Spleen (tissue), 7 donors: ENCODE data around the gene MYCBPAP.

Experiments
- POLR2A ChIP-seq, 3 donors: fragments of 450-650 bp; IDR thresholded peaks; one replicate each; pipeline ENCODE4 v1.5.1; 2017; ENCODE audit warnings: antibody characterized with exemption in 3 of 3, mild to moderate bottlenecking in 1 of 3
- TF ChIP-seq, protein P1 (sequence below), 11 experiments: fragments of 200-600 bp in 7 of 11; fragments of 450-650 bp in 4 of 11; sonication (generic) in 4 of 11; IDR thresholded peaks in 8 of 11; conservative IDR thresholded peaks in 3 of 11; 1 replicate in 7 of 11; 2 replicates in 4 of 11; pipeline versions ENCODE4 v1.4.0 to v1.8.0; 2016 to 2021; ENCODE audit warnings: antibody characterized with exemption in 11 of 11, inconsistent platforms in 4 of 11, mild to moderate bottlenecking in 1 of 11
- donor health status: DM: no; HTN: no; CAD: no; lungs with moderate emphysema.
- donor health status: DM: no; HTN: no; CAD: no.
- donor health status: DM: no; HTN: no; CAD: no.

DNA sequence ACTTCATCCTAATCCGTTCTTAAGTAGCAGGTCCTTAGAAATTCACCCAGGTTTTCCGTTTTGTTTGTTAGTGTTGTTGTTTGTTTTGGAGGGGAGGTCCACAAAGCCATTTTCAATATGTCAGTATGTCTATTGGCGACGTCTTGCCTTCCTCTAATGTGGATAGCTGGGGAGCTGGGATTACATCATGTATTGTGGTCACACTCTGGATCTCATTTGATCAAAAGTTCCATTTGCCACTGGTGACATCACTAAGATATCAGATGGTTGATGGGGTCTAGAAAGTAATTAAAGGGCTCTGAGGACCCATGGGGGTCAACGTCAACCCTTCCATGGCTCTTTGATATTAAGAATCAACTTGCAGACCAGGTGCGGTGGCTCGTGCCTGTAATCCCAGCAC, 21.6 kb downstream of the MYCBPAP start:
- TF ChIP-seq, protein P1, sequence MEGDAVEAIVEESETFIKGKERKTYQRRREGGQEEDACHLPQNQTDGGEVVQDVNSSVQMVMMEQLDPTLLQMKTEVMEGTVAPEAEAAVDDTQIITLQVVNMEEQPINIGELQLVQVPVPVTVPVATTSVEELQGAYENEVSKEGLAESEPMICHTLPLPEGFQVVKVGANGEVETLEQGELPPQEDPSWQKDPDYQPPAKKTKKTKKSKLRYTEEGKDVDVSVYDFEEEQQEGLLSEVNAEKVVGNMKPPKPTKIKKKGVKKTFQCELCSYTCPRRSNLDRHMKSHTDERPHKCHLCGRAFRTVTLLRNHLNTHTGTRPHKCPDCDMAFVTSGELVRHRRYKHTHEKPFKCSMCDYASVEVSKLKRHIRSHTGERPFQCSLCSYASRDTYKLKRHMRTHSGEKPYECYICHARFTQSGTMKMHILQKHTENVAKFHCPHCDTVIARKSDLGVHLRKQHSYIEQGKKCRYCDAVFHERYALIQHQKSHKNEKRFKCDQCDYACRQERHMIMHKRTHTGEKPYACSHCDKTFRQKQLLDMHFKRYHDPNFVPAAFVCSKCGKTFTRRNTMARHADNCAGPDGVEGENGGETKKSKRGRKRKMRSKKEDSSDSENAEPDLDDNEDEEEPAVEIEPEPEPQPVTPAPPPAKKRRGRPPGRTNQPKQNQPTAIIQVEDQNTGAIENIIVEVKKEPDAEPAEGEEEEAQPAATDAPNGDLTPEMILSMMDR (IDR thresholded peaks at IDR 0.05 in 8 of 11, conservative IDR thresholded peaks at IDR 0.05 in 3 of 11) = no peak
- no peak for TF ChIP-seq POLR2A (IDR thresholded peaks at IDR 0.05)
